ENCODE measurements around the gene C1orf141. TPM values are rescaled to one million over a fixed set of nuclear protein-coding genes. Genes with fewer than 3 reads are reported as not detected.

C1orf141 gene
- total RNA-seq, 4 donors from 2014 or later: not detected

- Histone ChIP-seq H3K27ac (no peak overlapping the region), H3K36me3 (no peaks in the 10 kb centered on the region), H3K9me3 (no peaks in the 10 kb centered on the region), H3K4me1 (no peaks in the 10 kb centered on the region), H3K27me3 (no peaks in the 10 kb centered on the region), H3K4me3 (no peak overlapping the region)
- DNase-seq: no peak
- WGBS, 2 donors (ENCODE audit: low coverage in 1 of 2): 94 to 100% methylated on average over 1 to 2 of the region's 2 CpGs
- in situ Hi-C loops (cut with MboI; ENCODE audit: low pct_ligation_motif_present in 1 of 4, low pct_unique_long_range_greater_than_20kb in 1 of 4, low sequenced_read_pairs in 3 of 4): no loop called here
- intact Hi-C loops (cut with DNase I; ENCODE audit: low total_unique reads): no loop called here
- TF ChIP-seq CTCF (IDR thresholded peaks at IDR 0.05) (no peak), POLR2AphosphoS5 (IDR thresholded peaks at IDR 0.05) (no peak), EP300 (IDR thresholded peaks at IDR 0.05; ENCODE audit: low read depth) (no peak), POLR2A (IDR thresholded peaks at IDR 0.05) (no peak)
Measured at GRCh38 chr1:67094191-67094590, 40.6 kb downstream of the C1orf141 start.

GRCh38 chr1:67089685-67090208, 45.0 kb downstream of the C1orf141 start:
- H3K4me1 ChIP-seq: no peaks in the 10 kb centered on the region
- TF ChIP-seq POLR2A (IDR thresholded peaks at IDR 0.05) (no peak), POLR2AphosphoS5 (IDR thresholded peaks at IDR 0.05) (no peak), CTCF (IDR thresholded peaks at IDR 0.05) (no peak), EP300 (IDR thresholded peaks at IDR 0.05; ENCODE audit: low read depth) (no peak)
- no peak overlapping the region for H3K27ac ChIP-seq
- H3K36me3 ChIP-seq: no peaks in the 10 kb centered on the region
- WGBS, 2 donors (ENCODE audit: low coverage in 1 of 2): 94 to 100% methylated on average over 1 of the region's 1 CpG
- no peaks in the 10 kb centered on the region for H3K9me3 ChIP-seq
- no peak for DNase-seq
- in situ Hi-C loops (cut with MboI; ENCODE audit: low pct_ligation_motif_present in 1 of 4, low pct_unique_long_range_greater_than_20kb in 1 of 4, low sequenced_read_pairs in 3 of 4): no loop called here
- H3K4me3 ChIP-seq: no peak overlapping the region
- no peaks in the 10 kb centered on the region for H3K27me3 ChIP-seq
- intact Hi-C loops (cut with DNase I; ENCODE audit: low total_unique reads): no loop called here

GRCh38 chr1:67088440-67088839, 46.3 kb downstream of the C1orf141 start:
- H3K27me3 ChIP-seq: no peaks in the 10 kb centered on the region
- no peaks in the 10 kb centered on the region for H3K36me3 ChIP-seq
- WGBS, 2 donors (ENCODE audit: low coverage in 1 of 2): 100% methylated on average over 1 of the region's 1 CpG; no CpG with 5 or more reads in 1 of the 2 donors
- no peak overlapping the region for H3K27ac ChIP-seq
- no peak for DNase-seq
- in situ Hi-C loops (cut with MboI; ENCODE audit: low pct_ligation_motif_present in 1 of 4, low pct_unique_long_range_greater_than_20kb in 1 of 4, low sequenced_read_pairs in 3 of 4): no loop called here
- intact Hi-C loops (cut with DNase I; ENCODE audit: low total_unique reads): no loop called here
- TF ChIP-seq CTCF (IDR thresholded peaks at IDR 0.05) (no peak), POLR2A (IDR thresholded peaks at IDR 0.05) (no peak), EP300 (IDR thresholded peaks at IDR 0.05; ENCODE audit: low read depth) (no peak), POLR2AphosphoS5 (IDR thresholded peaks at IDR 0.05) (no peak)
- no peaks in the 10 kb centered on the region for H3K4me1 ChIP-seq
- no peak overlapping the region for H3K4me3 ChIP-seq
- no peaks in the 10 kb centered on the region for H3K9me3 ChIP-seq

- DNase-seq: no peak
- Histone ChIP-seq H3K4me3 (no peak overlapping the region), H3K36me3 (no peaks in the 10 kb centered on the region), H3K9me3 (no peaks in the 10 kb centered on the region), H3K27me3 (no peaks in the 10 kb centered on the region), H3K27ac (no peak overlapping the region), H3K4me1 (no peaks in the 10 kb centered on the region)
- intact Hi-C loops (cut with DNase I; ENCODE audit: low total_unique reads): no loop called here
- 26 to 45% methylated on average over 2 of the region's 2 CpGs for WGBS, 2 donors (ENCODE audit: low coverage in 1 of 2)
- in situ Hi-C loops (cut with MboI; ENCODE audit: low pct_ligation_motif_present in 1 of 4, low pct_unique_long_range_greater_than_20kb in 1 of 4, low sequenced_read_pairs in 3 of 4): no loop called here
- no peak for TF ChIP-seq EP300 (IDR thresholded peaks at IDR 0.05; ENCODE audit: low read depth)
- TF ChIP-seq POLR2AphosphoS5 (IDR thresholded peaks at IDR 0.05): no peak
- no peak for TF ChIP-seq POLR2A (IDR thresholded peaks at IDR 0.05)
- TF ChIP-seq CTCF (IDR thresholded peaks at IDR 0.05): no peak
Measured at GRCh38 chr1:67085326-67085725, 49.4 kb downstream of the C1orf141 start.

All from transverse colon (tissue), 4 donors.